GM23248 (cell line): Measurements from ENCODE around the gene PAIP2. TPM values are rescaled to one million over a fixed set of nuclear protein-coding genes. Genes with fewer than 3 reads are reported as not detected.

ENCODE experiments used
- DNase-seq: peaks from one replicate; pipeline ENCODE4 v3.0.0-alpha.2; 2015
- H2AFZ ChIP-seq: fragments of 200-600 bp; sonication (generic); 2 replicates; pipeline ENCODE4 v1.6.1; 2016; ENCODE audit warnings: antibody characterized with exemption
- H3F3A ChIP-seq: fragments of 200-600 bp; sonication (generic); 2 replicates; pipeline ENCODE4 v1.6.1; 2016; ENCODE audit warnings: mild to moderate bottlenecking, antibody characterized with exemption, mixed run types; ENCODE audit not compliant: insufficient read depth
- H3K27ac ChIP-seq: fragments of 200-600 bp; sonication (generic); 2 replicates; pipeline ENCODE4 v1.5.1; 2016; ENCODE audit warnings: mild to moderate bottlenecking
- H3K27me3 ChIP-seq: fragments of 200-600 bp; sonication (generic); replicated peaks from 2 replicates; pipeline ENCODE4 v1.6.1; 2016; ENCODE audit warnings: mild to moderate bottlenecking; ENCODE audit not compliant: insufficient read depth
- H3K36me3 ChIP-seq: fragments of 200-600 bp; sonication (generic); 2 replicates; pipeline ENCODE4 v1.6.1; 2016; ENCODE audit warnings: low read depth, mild to moderate bottlenecking
- H3K4me1 ChIP-seq: fragments of 200-600 bp; sonication (generic); 2 replicates; pipeline ENCODE4 v1.6.1; 2016; ENCODE audit warnings: mild to moderate bottlenecking; ENCODE audit not compliant: insufficient read depth
- H3K4me2 ChIP-seq: fragments of 200-600 bp; sonication (generic); one replicate; pipeline ENCODE4 v1.6.1; 2016; ENCODE audit warnings: mild to moderate bottlenecking; ENCODE audit not compliant: unreplicated experiment
- H3K4me3 ChIP-seq: fragments of 200-600 bp; sonication (generic); 2 replicates; pipeline ENCODE4 v1.5.1; 2016; ENCODE audit warnings: mild to moderate bottlenecking
- H3K79me2 ChIP-seq: fragments of 200-600 bp; sonication (generic); 2 replicates; pipeline ENCODE4 v1.6.1; 2016; ENCODE audit warnings: mild to moderate bottlenecking; ENCODE audit not compliant: insufficient read depth
- H3K9ac ChIP-seq: fragments of 200-600 bp; sonication (generic); 2 replicates; pipeline ENCODE4 v1.6.1; 2016; ENCODE audit warnings: mild to moderate bottlenecking
- H3K9me2 ChIP-seq: fragments of 200-600 bp; sonication (generic); 2 replicates; pipeline ENCODE4 v1.6.1; 2016; ENCODE audit warnings: mixed run types, mild to moderate bottlenecking, moderate library complexity; ENCODE audit not compliant: insufficient read depth
- H3K9me3 ChIP-seq: fragments of 200-600 bp; sonication (generic); one replicate; pipeline ENCODE4 v1.6.1; 2017; ENCODE audit warnings: low read depth
- H4K20me1 ChIP-seq: fragments of 200-600 bp; sonication (generic); 2 replicates; pipeline ENCODE4 v1.6.0; 2016; ENCODE audit not compliant: insufficient read depth
- EZH2 ChIP-seq: fragments of 200-600 bp; sonication (generic); IDR thresholded peaks from 2 replicates; pipeline ENCODE4 v1.6.1; 2018; ENCODE audit warnings: antibody characterized with exemption, mild to moderate bottlenecking; ENCODE audit not compliant: insufficient read depth, poor library complexity, severe bottlenecking
- EZH2phosphoT487 ChIP-seq: fragments of 200-600 bp; sonication (generic); IDR thresholded peaks from 2 replicates; pipeline ENCODE4 v1.6.1; 2018; ENCODE audit warnings: antibody characterized with exemption, moderate library complexity, mild to moderate bottlenecking, low read depth; ENCODE audit not compliant: insufficient read depth
- WGBS, 2 experiments: methylation state at CpG; one replicate each; pipeline ENCODE4 v1.1.6; 2015 to 2017; ENCODE audit warnings: low lambda C conversion rate in 2 of 2, low coverage in 1 of 2; ENCODE audit errors: missing lambda C conversion rate in 2 of 2; 5-methylcytosine and 5-hydroxymethylcytosine counted together
- in situ Hi-C: fragments of 300-500 bp; cut with MboI; formaldehyde crosslinking; loops from 2 replicates; pipeline ENCODE4 v1.15.0; 2020
- polyA plus RNA-seq: library from polyadenylated mRNA; unstranded; fragments of >200 nt; fragmentation: Nextera tagmentation; extraction: Ambion mirVana; gene quantifications from 2 replicates; pipeline ENCODE4 v1.2.1, GENCODE V29; 2016
- total RNA-seq: library from RNA; depleted of rRNA; stranded (reverse); fragments of >200 nt; shearing (Covaris generic); gene quantifications from 2 replicates; pipeline ENCODE4 v1.2.3, GENCODE V29; 2014

The PAIP2 gene
- total and polyA plus RNA-seq, 2 experiments from 2014 or later = 62.8 to 112 TPM

- in situ Hi-C loops = no loop called here
- H3K9me3 ChIP-seq = no peaks in the 10 kb centered on the region
- H3K4me1 ChIP-seq = peaks cover 16% of the 10 kb centered on the region
- peaks cover 8% of the 10 kb centered on the region for H3F3A ChIP-seq
- peaks cover 91% of the 10 kb centered on the region for H3K79me2 ChIP-seq
- H3K4me2 ChIP-seq = no peak overlapping the region
- H3K4me3 ChIP-seq = no peak overlapping the region
- no peak overlapping the region for H2AFZ ChIP-seq
- H3K27ac ChIP-seq = no peak overlapping the region
- H4K20me1 ChIP-seq = peaks cover 3% of the 10 kb centered on the region; the same call in 1 of the 2 replicates
- TF ChIP-seq EZH2phosphoT487 (no peak), EZH2 (no peak)
- 83 to 85% methylated on average over 2 of the region's 2 CpGs for WGBS, 2 experiments
- no peak overlapping the region for H3K9ac ChIP-seq
- H3K36me3 ChIP-seq = peaks cover 41% of the 10 kb centered on the region
- H3K27me3 ChIP-seq = no peaks in the 10 kb centered on the region
- no peak for DNase-seq
- no peaks in the 10 kb centered on the region for H3K9me2 ChIP-seq
Measured at GRCh38 chr5:139364466-139364865, 22.8 kb downstream of the PAIP2 start.

DNA sequence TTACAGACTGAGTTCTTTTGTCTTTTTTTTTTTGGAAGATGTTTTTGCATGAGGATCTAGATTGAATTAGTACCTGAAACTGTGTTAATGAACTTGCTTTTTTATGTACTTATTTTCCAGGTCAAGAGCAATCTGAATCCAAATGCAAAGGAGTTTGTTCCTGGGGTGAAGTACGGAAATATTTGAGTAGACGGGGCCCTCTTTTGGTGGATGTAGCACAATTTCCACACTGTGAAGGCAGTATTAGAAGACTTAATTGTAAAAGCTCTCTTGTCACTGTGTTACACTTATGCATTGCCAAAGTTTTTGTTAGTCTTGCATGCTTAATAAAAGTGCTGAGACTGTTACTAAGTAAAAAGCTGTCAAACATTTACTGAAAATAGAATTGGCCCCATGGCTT is 27.0 kb downstream of the PAIP2 start:
- Histone ChIP-seq H3F3A (peaks cover 13% of the 10 kb centered on the region), H3K36me3 (peaks cover 61% of the 10 kb centered on the region), H3K4me1 (peaks cover 20% of the 10 kb centered on the region; the same call in 1 of the 2 replicates), H3K79me2 (peaks cover 54% of the 10 kb centered on the region), H3K4me3 (no peak overlapping the region), H3K27ac (peak overlapping the region; percentile 47), H3K27me3 (no peaks in the 10 kb centered on the region), H2AFZ (no peak overlapping the region), H3K9me2 (no peaks in the 10 kb centered on the region), H4K20me1 (no peaks in the 10 kb centered on the region; the same call in 1 of the 2 replicates), H3K9ac (peak overlapping the region; percentile 12; the same call in 1 of the 2 replicates), H3K9me3 (no peaks in the 10 kb centered on the region), H3K4me2 (no peak overlapping the region)
- in situ Hi-C loops = no loop called here
- DNase-seq = no peak
- TF ChIP-seq EZH2 (no peak), EZH2phosphoT487 (no peak)
- WGBS, 2 experiments = 73 to 74% methylated on average over 2 of the region's 2 CpGs

GRCh38 chr5:139369181-139369580 is 27.5 kb downstream of the PAIP2 start:
- no peak overlapping the region for H3K4me3 ChIP-seq
- no peak overlapping the region for H2AFZ ChIP-seq
- H3F3A ChIP-seq = peaks cover 13% of the 10 kb centered on the region
- H4K20me1 ChIP-seq = no peaks in the 10 kb centered on the region
- H3K9ac ChIP-seq = peak overlapping the region; percentile 12; the same call in 1 of the 2 replicates
- peak; percentile 62 for DNase-seq
- in situ Hi-C loops = no loop called here
- no peaks in the 10 kb centered on the region for H3K9me2 ChIP-seq
- TF ChIP-seq EZH2 = no peak
- TF ChIP-seq EZH2phosphoT487 = no peak
- H3K27ac ChIP-seq = peak overlapping the region; percentile 47
- H3K4me2 ChIP-seq = no peak overlapping the region
- H3K27me3 ChIP-seq = no peaks in the 10 kb centered on the region
- no peaks in the 10 kb centered on the region for H3K9me3 ChIP-seq
- H3K79me2 ChIP-seq = peaks cover 48% of the 10 kb centered on the region
- H3K4me1 ChIP-seq = peaks cover 24% of the 10 kb centered on the region; the same call in 1 of the 2 replicates
- WGBS, 2 experiments = 55 to 56% methylated on average over 1 of the region's 1 CpG
- peaks cover 56% of the 10 kb centered on the region for H3K36me3 ChIP-seq

- H3F3A ChIP-seq = peaks cover 13% of the 10 kb centered on the region
- no peaks in the 10 kb centered on the region for H3K9me3 ChIP-seq
- H2AFZ ChIP-seq = no peak overlapping the region
- in situ Hi-C loops = no loop called here
- H4K20me1 ChIP-seq = no peaks in the 10 kb centered on the region
- no peak overlapping the region for H3K9ac ChIP-seq
- no peak overlapping the region for H3K27ac ChIP-seq
- H3K4me1 ChIP-seq = peaks cover 24% of the 10 kb centered on the region; the same call in 1 of the 2 replicates
- TF ChIP-seq EZH2 (no peak), EZH2phosphoT487 (no peak)
- peaks cover 34% of the 10 kb centered on the region for H3K36me3 ChIP-seq
- no peak overlapping the region for H3K4me2 ChIP-seq
- H3K4me3 ChIP-seq = no peak overlapping the region
- WGBS, 2 experiments = 94% methylated on average over 7 of the region's 7 CpGs
- DNase-seq = no peak
- H3K79me2 ChIP-seq = peaks cover 26% of the 10 kb centered on the region
- H3K9me2 ChIP-seq = no peaks in the 10 kb centered on the region
- H3K27me3 ChIP-seq = no peaks in the 10 kb centered on the region
Measured at GRCh38 chr5:139371482-139372435, 30.1 kb downstream of the PAIP2 start.
